Cardiac muscle cell (in vitro differentiated cells and primary cell): ENCODE measurements around the gene RAB3A. TPM values are rescaled to one million over a fixed set of nuclear protein-coding genes. Genes with fewer than 3 reads are reported as not detected.
A peak's percentile ranks its signal among the peaks of the same experiment; 100 is the strongest.

Experiments
- DNase-seq, 2 donors: peaks; one replicate each; pipeline versions ENCODE4 v3.0.0 to v3.0.0-alpha.2; 2010 to 2017; ENCODE audit warnings: low read depth in 1 of 2, low spot score in 1 of 2
- H3K27ac ChIP-seq: fragments of 200-600 bp; sonication (generic); 2 replicates; pipeline ENCODE4 v1.5.1; 2016
- H3K27me3 ChIP-seq: fragments of 200-600 bp; sonication (generic); 2 replicates; pipeline ENCODE4 v1.6.0; 2016; ENCODE audit warnings: control low read depth
- H3K36me3 ChIP-seq: fragments of 200-600 bp; sonication (generic); 2 replicates; pipeline ENCODE4 v1.5.1; 2016; ENCODE audit warnings: control low read depth
- H3K4me1 ChIP-seq: fragments of 200-600 bp; sonication (generic); 2 replicates; pipeline ENCODE4 v1.8.1; 2017; ENCODE audit warnings: low read depth, mild to moderate bottlenecking, mixed run types
- H3K4me3 ChIP-seq: fragments of 200-600 bp; sonication (generic); 2 replicates; pipeline ENCODE4 v1.5.1; 2016; ENCODE audit warnings: mild to moderate bottlenecking
- H3K9me3 ChIP-seq: fragments of 200-600 bp; sonication (generic); 2 replicates; pipeline ENCODE4 v1.5.1; 2017; ENCODE audit warnings: low read depth, mild to moderate bottlenecking, control low read depth
- polyA plus RNA-seq: library from polyadenylated mRNA; unstranded; fragments of >200 nt; fragmentation: Nextera tagmentation; extraction: Ambion mirVana; gene quantifications from 2 replicates; pipeline ENCODE4 v1.2.1, GENCODE V29; 2016
- total RNA-seq: library from RNA; depleted of rRNA; stranded (reverse); fragments of >200 nt; gene quantifications from 2 replicates; pipeline ENCODE4 v1.2.3, GENCODE V29; 2016
- TF ChIP-seq, protein P1 (sequence below): IDR thresholded peaks from 2 replicates; pipeline ENCODE4 v1.5.1; 2012; ENCODE audit warnings: low read depth, mild to moderate bottlenecking, low read length

RAB3A gene
- total and polyA plus RNA-seq, 2 experiments from 2014 or later: 12.5 to 13.0 TPM

- Histone ChIP-seq H3K9me3 (no peaks in the 10 kb centered on the region), H3K36me3 (no peaks in the 10 kb centered on the region), H3K27ac (no peak overlapping the region), H3K4me1 (no peaks in the 10 kb centered on the region), H3K27me3 (no peaks in the 10 kb centered on the region), H3K4me3 (no peak overlapping the region)
- TF ChIP-seq, protein P1, sequence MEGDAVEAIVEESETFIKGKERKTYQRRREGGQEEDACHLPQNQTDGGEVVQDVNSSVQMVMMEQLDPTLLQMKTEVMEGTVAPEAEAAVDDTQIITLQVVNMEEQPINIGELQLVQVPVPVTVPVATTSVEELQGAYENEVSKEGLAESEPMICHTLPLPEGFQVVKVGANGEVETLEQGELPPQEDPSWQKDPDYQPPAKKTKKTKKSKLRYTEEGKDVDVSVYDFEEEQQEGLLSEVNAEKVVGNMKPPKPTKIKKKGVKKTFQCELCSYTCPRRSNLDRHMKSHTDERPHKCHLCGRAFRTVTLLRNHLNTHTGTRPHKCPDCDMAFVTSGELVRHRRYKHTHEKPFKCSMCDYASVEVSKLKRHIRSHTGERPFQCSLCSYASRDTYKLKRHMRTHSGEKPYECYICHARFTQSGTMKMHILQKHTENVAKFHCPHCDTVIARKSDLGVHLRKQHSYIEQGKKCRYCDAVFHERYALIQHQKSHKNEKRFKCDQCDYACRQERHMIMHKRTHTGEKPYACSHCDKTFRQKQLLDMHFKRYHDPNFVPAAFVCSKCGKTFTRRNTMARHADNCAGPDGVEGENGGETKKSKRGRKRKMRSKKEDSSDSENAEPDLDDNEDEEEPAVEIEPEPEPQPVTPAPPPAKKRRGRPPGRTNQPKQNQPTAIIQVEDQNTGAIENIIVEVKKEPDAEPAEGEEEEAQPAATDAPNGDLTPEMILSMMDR: no peak
- DNase-seq: no peak
These were observed 20.3 kb downstream of the RAB3A start for GRCh38 chr19:18183529-18183928.

DNA sequence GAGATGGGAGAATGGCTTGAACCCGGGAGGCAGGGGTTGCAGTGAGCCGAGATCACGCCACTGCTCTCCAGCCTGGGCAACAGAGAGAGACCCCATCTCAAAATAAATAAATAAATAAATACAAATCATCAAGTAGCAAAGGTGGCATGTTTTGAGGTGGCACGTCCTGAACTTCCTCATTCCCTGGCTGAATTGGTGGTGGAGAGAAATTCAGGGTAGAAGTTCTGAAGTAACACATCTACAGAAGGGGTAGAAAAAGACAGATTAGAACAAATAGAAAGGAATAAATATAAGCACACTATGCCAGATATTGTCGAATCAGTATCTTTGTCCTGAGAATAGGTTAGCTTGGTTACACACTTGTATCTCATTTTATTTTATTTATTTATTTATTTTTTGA lies 23.9 kb downstream of the RAB3A start:
- H3K36me3 ChIP-seq: no peaks in the 10 kb centered on the region
- no peak overlapping the region for H3K4me3 ChIP-seq
- DNase-seq: no peak
- H3K9me3 ChIP-seq: no peaks in the 10 kb centered on the region
- peaks cover 6% of the 10 kb centered on the region for H3K27me3 ChIP-seq
- H3K4me1 ChIP-seq: no peaks in the 10 kb centered on the region
- no peak overlapping the region for H3K27ac ChIP-seq
- TF ChIP-seq, protein P1: no peak

DNA sequence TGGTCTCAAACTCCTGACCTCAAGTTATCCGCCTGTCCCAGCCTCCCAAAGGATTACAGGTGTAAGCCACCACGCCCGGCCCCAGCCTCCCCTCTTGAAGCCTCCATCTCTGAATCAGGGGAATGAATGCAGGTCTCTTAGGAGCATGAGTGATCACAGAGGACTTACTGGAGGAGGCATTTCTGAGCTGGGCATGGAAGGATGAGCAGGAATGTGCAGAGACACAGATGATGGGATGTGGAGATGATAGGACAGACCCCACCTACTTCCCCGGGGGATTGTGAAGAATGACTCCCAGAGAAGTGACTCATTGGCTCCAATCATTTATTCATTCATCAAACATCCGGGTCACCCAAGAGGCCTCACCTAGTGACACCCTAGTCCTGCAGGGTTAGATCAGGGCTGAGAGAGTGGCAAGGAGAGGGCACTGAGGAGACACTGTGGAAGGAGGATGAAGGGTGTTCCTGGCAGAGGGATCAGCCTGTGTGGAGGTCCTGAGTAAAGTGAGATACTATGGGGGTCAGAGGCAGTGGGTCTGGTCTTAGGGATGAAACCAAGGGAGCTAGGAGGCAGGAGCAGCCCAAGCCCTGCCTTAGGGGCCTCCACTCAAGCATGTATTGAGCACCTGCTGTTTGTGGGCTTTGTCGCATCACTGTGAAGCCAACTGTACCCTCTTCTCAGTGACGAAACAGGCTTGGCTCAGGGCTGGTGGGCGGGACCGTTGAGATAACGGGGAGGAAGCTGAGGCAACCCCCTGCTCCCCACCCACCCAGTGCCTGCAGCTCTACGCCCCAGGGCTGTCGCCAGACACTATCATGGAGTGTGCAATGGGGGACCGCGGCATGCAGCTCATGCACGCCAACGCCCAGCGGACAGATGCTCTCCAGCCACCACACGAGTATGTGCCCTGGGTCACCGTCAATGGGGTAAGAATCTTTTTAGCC lies 27.2 kb downstream of the RAB3A start:
- H3K9me3 ChIP-seq: no peaks in the 10 kb centered on the region
- DNase-seq: no peak
- H3K27me3 ChIP-seq: peaks cover 18% of the 10 kb centered on the region
- peaks cover 7% of the 10 kb centered on the region for H3K4me1 ChIP-seq
- H3K27ac ChIP-seq: no peak overlapping the region
- H3K36me3 ChIP-seq: no peaks in the 10 kb centered on the region
- no peak overlapping the region for H3K4me3 ChIP-seq
- TF ChIP-seq, protein P1: no peak

DNA sequence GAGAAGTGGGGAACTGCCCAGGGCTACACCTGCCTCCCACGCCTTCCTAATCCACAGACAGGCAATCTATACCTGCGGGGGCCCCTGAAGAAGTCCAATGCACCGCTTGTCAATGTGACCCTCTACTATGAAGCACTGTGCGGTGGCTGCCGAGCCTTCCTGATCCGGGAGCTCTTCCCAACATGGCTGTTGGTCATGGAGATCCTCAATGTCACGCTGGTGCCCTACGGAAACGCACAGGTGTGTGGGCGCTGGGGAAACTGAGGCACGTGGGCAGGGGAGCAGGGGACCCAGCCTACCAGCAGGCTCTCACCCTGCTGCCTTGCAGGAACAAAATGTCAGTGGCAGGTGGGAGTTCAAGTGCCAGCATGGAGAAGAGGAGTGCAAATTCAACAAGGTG lies 28.9 kb downstream of the RAB3A start:
- Histone ChIP-seq H3K4me1 (peaks cover 7% of the 10 kb centered on the region), H3K9me3 (no peaks in the 10 kb centered on the region), H3K36me3 (no peaks in the 10 kb centered on the region), H3K27ac (no peak overlapping the region), H3K27me3 (peaks cover 18% of the 10 kb centered on the region), H3K4me3 (no peak overlapping the region)
- TF ChIP-seq, protein P1: no peak
- no peak for DNase-seq

DNA sequence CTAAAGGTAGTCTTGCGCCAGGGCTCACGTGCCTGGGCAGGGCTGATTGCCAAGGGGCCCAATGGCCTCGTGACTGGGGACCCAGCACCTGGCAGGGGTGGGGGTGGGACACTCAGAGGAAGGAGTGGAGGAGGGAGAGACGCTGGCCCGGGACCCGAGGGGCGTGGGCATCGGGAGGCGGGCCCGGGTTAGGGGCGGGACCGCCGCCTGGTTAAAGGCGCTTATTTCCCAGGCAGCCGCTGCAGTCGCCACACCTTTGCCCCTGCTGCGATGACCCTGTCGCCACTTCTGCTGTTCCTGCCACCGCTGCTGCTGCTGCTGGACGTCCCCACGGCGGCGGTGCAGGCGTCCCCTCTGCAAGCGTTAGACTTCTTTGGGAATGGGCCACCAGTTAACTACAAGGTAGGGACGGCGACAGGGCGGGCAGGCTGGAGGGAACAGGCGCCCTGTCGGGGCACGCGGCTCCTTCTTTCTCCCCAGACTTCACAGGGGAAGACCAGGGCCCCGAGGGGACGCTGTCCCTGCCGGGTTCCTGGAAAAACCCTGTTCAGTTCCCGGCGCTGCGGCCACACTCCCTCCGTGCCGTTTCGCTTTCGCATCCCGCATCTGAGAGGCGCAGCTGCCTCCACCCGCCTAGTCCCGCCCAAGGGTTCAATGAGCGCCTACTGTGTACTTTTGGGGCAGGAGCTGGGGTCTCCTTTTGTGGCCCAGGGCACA lies 30.1 kb downstream of the RAB3A start, which contains the start of gene IFI30:
Gene IFI30 (plus strand): TSS at position 242 of the 717 bp plus-strand sequence. CDS start 29 bp downstream, at position 271.
- H3K27ac ChIP-seq: no peak within 1 kb of the TSS
- H3K9me3 ChIP-seq: no peaks in the 10 kb centered on the region
- DNase-seq: peak; percentile 56 to 58
- H3K36me3 ChIP-seq: no peaks in the 10 kb centered on the region
- peaks cover 7% of the 10 kb centered on the region for H3K4me1 ChIP-seq
- H3K27me3 ChIP-seq: peaks cover 18% of the 10 kb centered on the region
- TF ChIP-seq, protein P1: no peak
- peak within 1 kb of the TSS; percentile 21 for H3K4me3 ChIP-seq
